ENCODE results near the gene ERO1A.

Gene ERO1A

DNA sequence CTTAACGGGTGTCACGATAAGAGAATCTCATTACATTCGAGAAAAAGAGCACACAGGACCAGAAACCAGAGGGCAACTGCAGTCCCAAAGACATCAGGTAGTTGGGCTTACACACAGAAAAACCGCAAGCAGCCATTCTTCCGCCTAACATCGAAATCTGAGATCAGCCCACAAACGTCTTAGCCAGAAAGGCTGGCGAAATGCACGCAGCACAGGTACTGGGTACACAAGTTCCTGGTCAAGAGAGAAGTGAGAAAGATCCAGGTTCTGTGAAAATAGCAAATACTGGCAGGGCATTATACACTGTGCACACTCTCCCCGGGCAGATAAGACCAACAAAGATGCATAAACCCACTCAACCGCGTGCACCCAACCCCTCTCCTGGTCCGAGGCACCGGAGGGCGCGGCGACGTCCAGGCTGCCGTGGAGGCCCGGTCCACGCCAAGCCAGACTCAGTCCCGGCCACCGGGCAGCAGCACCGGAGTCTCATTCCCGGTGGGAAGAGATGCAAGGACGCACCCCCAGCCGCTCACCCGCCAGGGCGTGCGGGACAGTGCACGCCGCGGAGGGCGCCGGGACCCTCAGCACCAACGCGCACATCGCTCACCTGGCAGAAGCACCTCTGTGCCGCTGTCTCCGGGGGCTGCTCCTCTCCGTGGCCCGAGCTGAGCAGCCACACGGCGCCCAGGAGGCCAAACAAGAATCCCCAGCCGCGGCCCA is 437 bp downstream of the ERO1A start:
- DNase-seq = peak; percentile 42

- DNase-seq = no peak
Observed at GRCh38 chr14:52693532-52693931, 1.8 kb downstream of the ERO1A start.

- no peak for DNase-seq
Observed at GRCh38 chr14:52693036-52693435, 2.3 kb downstream of the ERO1A start.

DNA sequence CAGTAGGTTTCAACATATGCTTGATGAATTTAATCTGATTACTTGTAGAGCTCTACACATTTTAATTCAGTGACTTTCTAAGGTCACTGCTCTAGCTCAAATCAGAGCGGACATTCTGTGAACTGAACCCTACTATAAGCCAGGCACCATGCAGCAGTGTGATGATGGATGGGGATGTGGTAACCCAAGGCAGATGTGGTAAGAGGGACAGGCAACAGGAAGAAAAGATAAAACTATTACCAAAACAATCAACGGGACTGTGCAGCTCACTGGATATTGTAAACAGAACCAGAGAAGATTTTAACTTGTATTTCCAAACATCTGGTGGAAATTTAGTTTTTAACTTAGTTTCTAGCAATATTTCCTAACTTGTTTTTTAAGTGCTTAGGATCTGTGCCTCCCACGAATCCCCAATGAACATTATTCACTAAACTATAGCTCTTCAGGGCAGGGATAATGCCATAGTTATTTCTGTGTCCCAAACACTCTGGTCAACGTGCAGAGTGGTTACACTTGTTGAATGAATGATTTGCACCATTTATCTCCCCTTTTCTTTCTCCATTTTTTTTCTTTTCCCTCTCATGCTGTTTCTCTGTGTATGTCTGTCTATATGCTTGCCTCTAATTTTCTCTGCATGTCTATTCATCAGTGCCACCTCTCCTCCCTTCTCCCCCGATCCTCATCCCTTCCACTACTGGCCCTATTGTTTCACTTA is 3.0 kb downstream of the ERO1A start:
- no peak for DNase-seq

DNA sequence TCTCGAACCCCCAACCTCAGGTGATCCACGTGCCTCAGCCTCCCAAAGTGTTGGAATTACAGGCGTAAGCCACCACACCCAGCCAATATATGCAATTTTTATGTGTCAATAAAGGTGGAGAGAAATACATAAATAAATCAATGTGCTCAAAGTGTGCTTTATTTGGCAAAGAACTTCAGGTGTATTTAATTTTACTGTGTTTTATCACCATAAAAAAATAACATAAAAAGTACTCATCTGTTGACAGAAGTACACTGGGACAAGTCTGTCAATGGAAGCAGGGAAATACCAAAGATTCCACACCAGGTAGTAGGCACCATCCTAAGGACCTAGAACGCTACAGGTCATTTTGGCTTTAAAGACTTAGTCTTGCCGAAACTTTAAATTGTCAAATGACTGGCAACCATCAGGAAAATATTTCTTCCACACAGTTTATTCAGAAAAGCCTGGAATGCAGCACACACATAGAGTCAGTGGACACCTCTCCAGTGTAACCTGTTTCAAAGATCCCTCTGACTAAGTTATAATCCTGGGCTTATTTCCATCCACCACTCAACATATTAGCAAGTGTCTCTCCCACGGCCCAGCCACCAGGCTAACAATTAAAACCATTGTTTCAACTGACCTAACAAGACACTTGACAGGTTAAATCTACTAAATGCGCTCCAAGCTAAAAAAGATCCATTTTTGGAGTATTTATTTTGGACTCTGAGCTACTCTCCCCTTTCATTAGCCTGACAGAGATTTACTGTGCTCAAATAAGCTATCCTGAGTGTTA is 4.2 kb downstream of the ERO1A start:
- no peak for DNase-seq

DNA sequence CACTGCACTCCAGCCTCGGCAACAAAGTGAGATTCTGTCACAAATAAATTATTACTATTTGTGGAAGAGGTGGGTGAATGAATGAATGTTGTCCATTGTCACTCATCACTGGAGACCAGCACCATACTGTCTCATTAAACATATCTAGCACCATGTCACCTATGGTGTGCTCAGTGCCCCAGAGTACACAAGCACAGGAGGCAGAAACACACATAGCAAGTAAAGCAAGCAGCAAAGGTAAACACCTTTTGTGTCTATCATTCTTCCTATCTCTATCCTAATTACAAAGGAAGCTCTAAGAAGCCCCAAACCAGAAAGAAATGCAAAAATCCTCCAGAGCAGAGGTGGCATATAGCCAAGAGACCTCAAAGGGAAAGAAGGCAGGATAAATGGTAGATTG is 9.2 kb downstream of the ERO1A start:
- no peak for DNase-seq

GRCh38 chr14:52683985-52684520 is 11.3 kb downstream of the ERO1A start:
- no peak for DNase-seq

DNA sequence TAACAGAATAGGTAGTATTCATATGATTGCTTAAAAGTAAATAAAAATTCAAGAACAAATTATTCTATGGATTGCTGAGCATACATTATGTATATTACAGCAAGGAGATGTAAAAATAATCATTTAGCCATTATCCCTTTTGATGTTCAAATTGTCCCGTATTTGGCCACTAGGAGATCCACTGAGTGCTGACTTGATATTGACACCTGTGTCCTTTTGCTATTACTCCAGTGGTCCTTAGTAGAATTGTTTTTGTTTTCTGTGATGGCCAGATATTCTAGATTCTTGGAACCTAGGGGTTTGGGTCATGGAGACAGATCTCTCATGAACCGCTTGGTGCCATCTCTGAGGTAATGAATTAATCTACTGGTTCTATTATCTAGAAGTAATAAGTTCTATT is 16.8 kb downstream of the ERO1A start:
- no peak for DNase-seq

DNA sequence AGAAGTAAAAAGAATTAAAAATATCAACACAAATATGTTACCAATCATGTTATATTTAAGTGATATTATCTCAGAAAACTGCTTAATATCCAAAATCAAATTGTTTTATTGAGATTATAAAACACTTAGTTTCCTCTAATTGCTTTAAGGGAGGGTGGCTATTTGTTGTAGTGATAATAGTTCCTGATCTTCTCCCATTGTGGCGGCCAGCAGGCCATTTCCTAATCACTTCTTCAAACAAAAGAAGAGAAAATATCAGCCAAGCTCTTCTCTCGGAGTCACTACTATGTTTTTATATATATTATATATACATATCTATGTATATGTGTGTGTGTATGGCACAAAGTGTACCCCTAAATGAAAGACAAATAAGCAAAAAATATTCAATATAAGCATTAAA is 31.5 kb downstream of the ERO1A start:
- DNase-seq = no peak

GRCh38 chr14:52661314-52661713 is 34.0 kb downstream of the ERO1A start:
- DNase-seq = no peak

DNA sequence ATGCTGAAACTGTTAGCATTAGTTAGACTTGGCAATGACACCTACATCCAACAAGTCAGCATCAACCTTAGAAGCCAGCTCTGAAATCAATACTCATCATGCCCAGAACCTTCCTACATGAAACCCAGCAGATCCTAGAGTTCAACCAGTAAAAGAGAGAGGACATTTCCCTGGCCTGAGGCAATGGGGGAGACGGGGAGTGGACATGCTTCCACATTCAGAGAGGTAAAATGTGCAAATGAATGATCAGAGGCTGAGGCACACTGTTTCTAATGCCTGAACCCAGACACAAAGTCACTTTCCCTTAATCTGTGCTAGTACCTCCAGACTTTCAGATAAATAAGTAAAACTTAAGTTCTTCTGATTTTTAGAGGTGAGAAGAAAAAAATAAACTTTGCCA is 34.5 kb downstream of the ERO1A start:
- no peak for DNase-seq

- DNase-seq = no peak
Observed at GRCh38 chr14:52660325-52660724, 35.0 kb downstream of the ERO1A start.

GRCh38 chr14:52656905-52657304 is 38.5 kb downstream of the ERO1A start:
- DNase-seq = no peak

GRCh38 chr14:52650774-52651173 is 44.6 kb downstream of the ERO1A start:
- no peak for DNase-seq

DNA sequence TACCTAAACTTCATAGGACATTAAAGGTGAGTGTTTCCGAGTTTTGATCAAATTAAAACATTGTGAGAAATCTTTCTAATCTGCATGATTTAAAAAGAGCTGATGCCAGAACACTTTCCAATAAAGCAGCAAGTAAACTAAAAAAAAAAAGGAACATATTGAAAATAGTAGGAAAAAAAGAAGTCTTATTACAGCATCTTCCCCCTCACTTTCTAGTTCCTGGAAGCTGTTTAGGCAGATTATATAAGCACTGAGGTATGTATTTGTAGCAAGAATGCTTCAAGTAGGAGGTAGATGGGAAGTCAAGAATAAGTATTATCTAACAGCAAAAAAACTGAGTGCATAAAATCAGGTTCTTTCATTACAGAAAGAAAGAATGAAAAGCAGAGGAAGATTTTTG is 45.8 kb downstream of the ERO1A start:
- DNase-seq = no peak

DNA sequence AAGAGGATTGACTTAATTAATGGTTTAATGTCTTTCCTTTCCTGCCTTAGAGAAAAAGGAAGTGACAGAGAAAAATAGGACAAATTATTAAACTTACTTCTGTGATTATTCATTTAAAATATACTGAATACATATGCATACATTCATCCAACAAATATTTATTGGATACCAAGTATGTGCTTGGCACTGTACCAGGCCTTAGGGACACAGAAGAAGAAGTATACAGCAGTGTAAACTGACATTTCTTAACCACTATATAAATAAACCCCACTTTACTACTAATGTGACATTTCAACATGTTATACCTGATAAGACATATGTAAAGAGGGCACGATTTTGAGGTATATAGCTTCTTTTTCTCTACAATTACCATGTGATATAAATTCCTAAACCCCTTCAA is 53.6 kb downstream of the ERO1A start:
- no peak for DNase-seq

DNA sequence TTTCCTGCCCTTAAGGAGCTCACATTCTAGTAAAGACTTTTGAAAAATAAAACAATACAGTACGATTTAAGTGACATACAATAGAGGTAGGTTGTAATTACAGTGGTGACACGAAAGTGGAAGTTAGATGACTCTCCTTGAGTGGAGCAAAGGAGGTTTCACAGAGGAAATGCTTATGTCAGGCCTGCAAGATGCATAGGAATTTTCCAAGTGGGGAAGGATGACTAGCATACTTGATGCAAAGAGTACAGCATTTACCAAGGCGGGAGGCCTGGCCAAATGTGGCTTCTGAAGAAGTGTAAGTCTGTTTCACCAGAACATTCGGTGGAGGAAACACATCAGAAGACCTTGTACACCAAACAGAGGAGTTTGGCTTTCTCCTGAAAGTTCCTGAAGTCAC is 55.2 kb downstream of the ERO1A start:
- DNase-seq = no peak

DNA sequence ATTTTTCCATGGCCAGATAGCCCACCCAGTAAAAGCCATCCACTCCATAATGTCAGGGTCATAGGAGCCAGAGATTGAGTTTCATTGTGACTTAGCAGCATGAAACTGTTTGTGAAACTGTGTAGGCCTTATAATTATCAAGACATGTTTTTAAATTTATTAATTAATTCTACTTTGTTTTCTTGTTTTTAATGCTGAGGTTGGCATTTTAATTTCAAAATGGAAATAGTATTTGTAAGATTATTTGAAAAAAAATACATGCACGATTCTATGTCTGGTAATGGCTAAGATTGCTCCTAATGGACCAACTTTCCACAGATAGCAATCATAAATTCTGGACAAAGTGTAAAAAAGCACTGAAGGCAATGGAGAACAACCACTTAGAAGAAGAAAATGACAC is 75.7 kb downstream of the ERO1A start:
- DNase-seq = no peak

GRCh38 chr14:52618602-52619001 is 76.8 kb downstream of the ERO1A start:
- DNase-seq = no peak

DNA sequence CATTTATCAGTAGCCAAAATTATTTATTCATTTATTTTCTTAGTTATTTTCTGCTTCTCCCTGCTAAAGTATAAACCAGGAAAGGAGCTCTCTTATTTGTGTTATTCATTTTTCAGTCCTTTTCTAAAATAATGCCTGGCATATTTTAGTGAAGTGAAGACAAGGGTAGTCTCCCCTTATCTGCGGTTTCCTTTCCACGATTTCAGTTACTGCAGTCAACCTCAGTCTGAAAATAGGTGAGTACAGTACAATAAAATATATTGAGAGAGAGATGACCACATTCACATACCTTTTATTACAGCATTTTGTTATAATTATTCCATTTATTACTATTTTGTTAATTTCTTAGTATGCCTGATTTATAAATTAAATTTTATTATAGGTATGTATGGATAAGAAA is 85.2 kb downstream of the ERO1A start:
- DNase-seq = no peak

DNA sequence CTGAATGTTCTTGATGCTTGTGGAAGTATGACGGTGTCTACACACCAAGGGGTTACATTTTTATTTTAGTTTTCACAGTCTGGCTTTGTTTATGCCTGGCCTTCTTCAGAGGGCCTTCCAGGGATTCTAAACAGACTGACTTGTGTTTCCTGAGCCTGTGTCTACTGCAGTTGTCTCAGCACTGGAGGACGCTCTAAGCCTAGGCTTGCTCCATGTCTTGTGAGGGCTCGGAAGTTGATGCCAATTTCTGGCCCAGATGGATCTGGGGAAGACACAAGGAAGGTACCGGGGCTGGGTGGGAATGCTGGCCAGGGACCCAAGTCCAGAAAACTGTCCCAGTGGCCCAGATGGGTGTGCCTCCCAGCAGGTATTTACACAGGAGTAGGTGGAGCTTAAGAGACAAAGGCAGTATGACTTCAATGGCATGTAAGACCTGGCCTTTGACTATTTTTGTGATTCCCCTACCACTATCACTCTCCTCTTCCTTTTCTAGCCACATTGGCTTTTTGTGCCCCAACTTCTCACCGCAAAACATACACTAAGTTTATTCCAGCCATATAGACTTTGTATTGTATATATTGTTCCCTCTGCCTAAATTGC is 85.8 kb downstream of the ERO1A start:
- DNase-seq = no peak

DNA sequence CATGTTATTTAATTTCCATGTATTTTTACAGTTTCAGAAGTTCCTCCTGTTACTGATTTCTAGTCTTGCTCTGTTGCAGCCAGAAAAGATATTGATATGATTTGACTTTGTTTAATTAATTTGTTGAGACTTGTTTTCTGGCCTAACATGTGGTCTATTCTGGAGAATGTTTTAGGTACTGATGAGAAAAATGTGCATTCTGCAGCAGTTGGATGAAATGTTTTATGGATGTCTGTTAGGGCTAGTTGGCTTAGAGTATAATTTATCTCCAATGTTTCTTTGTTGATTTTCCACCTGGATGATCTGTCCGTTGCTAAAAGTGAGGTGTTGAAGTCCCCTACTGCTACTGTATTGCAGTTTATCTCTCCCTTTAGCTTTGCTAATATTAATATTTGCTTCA is 88.3 kb downstream of the ERO1A start:
- no peak for DNase-seq

DNA sequence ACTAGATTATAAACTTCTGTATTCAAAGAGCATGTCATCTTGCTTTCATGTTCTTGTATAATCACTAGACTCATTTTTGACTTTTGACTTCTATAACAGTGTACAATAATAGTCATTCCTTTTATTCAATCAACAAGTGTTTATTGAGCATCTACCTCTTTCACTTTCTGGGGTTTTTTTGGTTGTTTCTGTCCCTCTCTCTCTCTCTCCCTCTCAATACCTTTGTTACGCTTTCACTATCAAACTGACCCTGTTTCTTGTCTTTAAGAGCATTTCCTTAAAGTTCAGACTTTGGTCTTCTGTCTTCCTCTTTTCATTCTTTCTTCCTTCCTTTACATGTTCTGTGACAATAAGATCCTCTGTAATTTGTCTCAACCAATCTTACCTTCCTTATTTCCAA is 93.2 kb downstream of the ERO1A start:
- DNase-seq = no peak
